HFFc6 (cell line): ENCODE results near the gene HOXB3. TPM values are rescaled to one million over a fixed set of nuclear protein-coding genes. Genes with fewer than 3 reads are reported as not detected.

Source experiments
- DNase-seq: peaks from one replicate; pipeline ENCODE4 v3.0.0-alpha.2; 2018
- H3K27ac Mint-ChIP-seq: 2 replicates; pipeline ENCODE4 v1.8.0; 2020; ENCODE audit warnings: mild to moderate bottlenecking, mixed read lengths
- H3K27me3 Mint-ChIP-seq: 2 replicates; pipeline ENCODE4 v1.8.0; 2021; ENCODE audit warnings: mild to moderate bottlenecking, moderate library complexity, mixed read lengths; ENCODE audit not compliant: insufficient read depth
- H3K36me3 Mint-ChIP-seq: 2 replicates; pipeline ENCODE4 v1.8.0; 2021; ENCODE audit warnings: low read depth, mixed read lengths
- H3K4me1 Mint-ChIP-seq: 2 replicates; pipeline ENCODE4 v1.8.0; 2020; ENCODE audit warnings: low read depth, mixed read lengths
- H3K4me3 Mint-ChIP-seq: 2 replicates; pipeline ENCODE4 v1.8.0; 2020; ENCODE audit warnings: mild to moderate bottlenecking, moderate library complexity, mixed read lengths
- H3K9me3 Mint-ChIP-seq: 2 replicates; pipeline ENCODE4 v1.8.0; 2020; ENCODE audit warnings: mild to moderate bottlenecking, mixed read lengths
- total RNA-seq, 6 experiments: library from RNA; stranded (reverse); fragmentation: NEBNext Ultra II Directional; extraction: Animal tissue kit (Norgen Biotek cat#: 25700); gene quantifications; 2 replicates in 1 of 6; 3 replicates in 5 of 6; pipeline ENCODE4 v1.2.3, GENCODE V29; 2021
- TF ChIP-seq, protein P1 (sequence below): fragments of 200-600 bp; sonication (generic); IDR thresholded peaks from 2 replicates; pipeline ENCODE4 v1.5.0; 2021; ENCODE audit warnings: antibody characterized with exemption, mild to moderate bottlenecking

Gene HOXB3
- total RNA-seq, 6 experiments from 2014 or later = not detected

- H3K36me3 Mint-ChIP-seq = no peaks in the 10 kb centered on the region
- TF ChIP-seq, protein P1, sequence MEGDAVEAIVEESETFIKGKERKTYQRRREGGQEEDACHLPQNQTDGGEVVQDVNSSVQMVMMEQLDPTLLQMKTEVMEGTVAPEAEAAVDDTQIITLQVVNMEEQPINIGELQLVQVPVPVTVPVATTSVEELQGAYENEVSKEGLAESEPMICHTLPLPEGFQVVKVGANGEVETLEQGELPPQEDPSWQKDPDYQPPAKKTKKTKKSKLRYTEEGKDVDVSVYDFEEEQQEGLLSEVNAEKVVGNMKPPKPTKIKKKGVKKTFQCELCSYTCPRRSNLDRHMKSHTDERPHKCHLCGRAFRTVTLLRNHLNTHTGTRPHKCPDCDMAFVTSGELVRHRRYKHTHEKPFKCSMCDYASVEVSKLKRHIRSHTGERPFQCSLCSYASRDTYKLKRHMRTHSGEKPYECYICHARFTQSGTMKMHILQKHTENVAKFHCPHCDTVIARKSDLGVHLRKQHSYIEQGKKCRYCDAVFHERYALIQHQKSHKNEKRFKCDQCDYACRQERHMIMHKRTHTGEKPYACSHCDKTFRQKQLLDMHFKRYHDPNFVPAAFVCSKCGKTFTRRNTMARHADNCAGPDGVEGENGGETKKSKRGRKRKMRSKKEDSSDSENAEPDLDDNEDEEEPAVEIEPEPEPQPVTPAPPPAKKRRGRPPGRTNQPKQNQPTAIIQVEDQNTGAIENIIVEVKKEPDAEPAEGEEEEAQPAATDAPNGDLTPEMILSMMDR = no peak
- no peaks in the 10 kb centered on the region; the same call in 1 of the 2 replicates for H3K4me1 Mint-ChIP-seq
- H3K27me3 Mint-ChIP-seq = peaks cover 57% of the 10 kb centered on the region
- H3K9me3 Mint-ChIP-seq = no peaks in the 10 kb centered on the region
- no peak for DNase-seq
- no peak overlapping the region for H3K27ac Mint-ChIP-seq
- no peak overlapping the region for H3K4me3 Mint-ChIP-seq
Measured at GRCh38 chr17:48520631-48521079, 69.4 kb downstream of the HOXB3 start.

GRCh38 chr17:48519427-48519826 lies 70.6 kb downstream of the HOXB3 start:
- no peaks in the 10 kb centered on the region; the same call in 1 of the 2 replicates for H3K4me1 Mint-ChIP-seq
- no peak overlapping the region for H3K4me3 Mint-ChIP-seq
- peaks cover 56% of the 10 kb centered on the region for H3K27me3 Mint-ChIP-seq
- TF ChIP-seq, protein P1 = no peak
- no peaks in the 10 kb centered on the region for H3K36me3 Mint-ChIP-seq
- no peak overlapping the region for H3K27ac Mint-ChIP-seq
- no peak for DNase-seq
- H3K9me3 Mint-ChIP-seq = no peaks in the 10 kb centered on the region

- peaks cover 62% of the 10 kb centered on the region for H3K27me3 Mint-ChIP-seq
- no peak for DNase-seq
- no peaks in the 10 kb centered on the region; the same call in 1 of the 2 replicates for H3K4me1 Mint-ChIP-seq
- H3K9me3 Mint-ChIP-seq = no peaks in the 10 kb centered on the region
- no peak overlapping the region for H3K4me3 Mint-ChIP-seq
- TF ChIP-seq, protein P1 = no peak
- no peak overlapping the region for H3K27ac Mint-ChIP-seq
- no peaks in the 10 kb centered on the region for H3K36me3 Mint-ChIP-seq
Measured at GRCh38 chr17:48517478-48517877, 72.6 kb downstream of the HOXB3 start.

DNA sequence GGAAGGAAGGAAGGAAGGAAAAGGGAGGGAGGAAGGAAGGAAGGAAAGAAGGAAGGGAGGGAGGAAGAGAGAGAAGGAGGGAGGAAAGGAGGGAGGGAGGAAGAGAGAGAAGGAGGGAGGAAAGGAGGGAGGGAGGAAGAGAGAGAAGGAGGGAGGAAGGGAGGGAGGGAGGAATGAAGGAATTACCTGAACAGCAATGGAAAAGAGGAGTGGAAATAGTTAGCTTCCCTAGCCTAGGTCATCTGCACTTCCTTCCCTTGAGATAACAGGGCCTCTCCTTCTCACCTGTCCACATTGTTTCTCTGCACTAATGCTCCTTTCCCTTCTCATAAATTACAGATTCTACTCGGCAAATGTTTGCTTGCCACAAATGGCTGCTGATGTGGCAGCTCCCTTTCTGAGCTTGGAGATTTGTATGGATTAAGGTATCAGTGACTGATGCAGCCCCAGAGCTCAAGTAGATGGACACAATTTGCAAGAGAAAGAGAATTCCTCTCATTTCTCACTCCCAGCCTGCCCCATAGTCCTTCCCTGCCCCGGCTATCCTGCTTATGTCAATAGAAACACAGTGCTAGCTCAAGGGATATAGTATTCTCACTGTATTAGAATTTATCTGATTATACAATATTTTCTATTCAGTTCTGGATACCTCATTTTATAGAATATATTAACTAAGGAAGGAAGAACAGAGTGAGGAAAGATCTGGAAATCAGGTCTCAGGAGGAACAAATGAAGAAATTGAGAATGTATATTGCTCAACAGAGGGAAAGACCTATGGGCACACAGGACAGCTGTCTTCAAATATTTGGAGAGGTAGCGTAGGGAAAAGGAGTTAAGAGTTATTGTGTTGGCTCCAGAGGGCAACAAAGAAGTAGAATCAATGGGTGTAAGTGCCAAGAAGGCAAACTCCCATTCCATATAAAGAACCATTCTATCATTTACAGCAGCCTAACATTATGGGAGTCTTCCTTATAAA lies 73.8 kb downstream of the HOXB3 start:
- Mint-ChIP-seq H3K9me3 (no peaks in the 10 kb centered on the region), H3K36me3 (no peaks in the 10 kb centered on the region), H3K4me1 (no peaks in the 10 kb centered on the region; the same call in 1 of the 2 replicates), H3K27ac (no peak overlapping the region), H3K27me3 (peaks cover 55% of the 10 kb centered on the region), H3K4me3 (no peak overlapping the region)
- TF ChIP-seq, protein P1 = no peak
- DNase-seq = no peak

DNA sequence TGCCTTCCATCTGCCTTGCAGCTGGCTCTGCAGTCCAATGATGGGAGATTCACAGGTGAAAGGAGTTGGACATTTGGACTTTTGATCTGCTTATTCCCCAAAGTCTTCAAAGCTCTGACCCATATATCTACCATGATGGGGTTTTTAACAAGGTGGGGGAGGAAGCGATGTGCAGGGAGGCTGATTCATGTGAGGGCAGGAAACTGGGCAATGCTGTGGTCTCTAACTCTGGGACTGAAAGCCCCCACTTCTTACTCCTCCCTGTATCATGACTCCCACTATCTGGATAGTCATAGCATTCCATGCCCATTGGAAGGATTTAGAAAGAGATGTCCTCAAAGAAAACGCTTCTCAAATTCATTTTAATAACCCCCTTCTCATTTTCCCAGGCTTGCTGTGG lies 75.6 kb downstream of the HOXB3 start:
- Mint-ChIP-seq H3K27me3 (peaks cover 48% of the 10 kb centered on the region), H3K4me3 (no peak overlapping the region), H3K4me1 (no peaks in the 10 kb centered on the region), H3K27ac (no peak overlapping the region), H3K36me3 (no peaks in the 10 kb centered on the region), H3K9me3 (no peaks in the 10 kb centered on the region)
- DNase-seq = no peak
- TF ChIP-seq, protein P1 = no peak
